Right lobe of liver (tissue), 4 donors: ENCODE results near the gene HIGD2B.

Source experiments
- POLR2A ChIP-seq: fragments of 450-650 bp; IDR thresholded peaks from one replicate; pipeline ENCODE4 v1.6.1; 2017; ENCODE audit warnings: antibody characterized with exemption, mild to moderate bottlenecking
- TF ChIP-seq, protein P1 (sequence below), 4 donors: fragments of 200-600 bp in 3 of 4; fragments of 450-650 bp in 1 of 4; IDR thresholded peaks; one replicate each; pipeline versions ENCODE4 v1.5.1 to v1.8.0; 2016 to 2022; ENCODE audit warnings: antibody characterized with exemption in 4 of 4, mild to moderate bottlenecking in 2 of 4
- donor health status: DM: no; HTN: no; CAD: no.
- donor health status: DM: no; HTN: no; CAD: no.
- donor health status: DM: no; HTN: yes; CAD: no.

DNA sequence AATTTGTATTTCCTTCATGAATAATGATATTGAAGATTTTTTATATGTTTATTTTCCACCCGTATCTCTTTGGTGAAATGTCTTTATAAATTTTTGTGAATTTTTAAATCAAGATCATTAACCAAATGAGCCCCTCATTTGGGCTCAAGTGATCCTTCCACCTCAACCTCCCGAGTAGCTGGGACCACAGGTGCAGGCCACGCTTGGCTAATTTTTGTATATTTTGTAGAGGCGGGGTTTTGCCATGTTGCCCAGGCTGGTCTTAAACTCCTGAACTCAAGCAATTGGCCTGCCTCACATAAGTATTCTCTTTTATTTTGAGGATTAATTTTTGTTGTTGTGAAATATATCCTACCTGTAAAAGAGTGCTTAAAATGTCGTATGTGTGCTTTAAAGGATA lies 5.0 kb upstream of the HIGD2B start:
- no peak for TF ChIP-seq POLR2A
- TF ChIP-seq, protein P1, sequence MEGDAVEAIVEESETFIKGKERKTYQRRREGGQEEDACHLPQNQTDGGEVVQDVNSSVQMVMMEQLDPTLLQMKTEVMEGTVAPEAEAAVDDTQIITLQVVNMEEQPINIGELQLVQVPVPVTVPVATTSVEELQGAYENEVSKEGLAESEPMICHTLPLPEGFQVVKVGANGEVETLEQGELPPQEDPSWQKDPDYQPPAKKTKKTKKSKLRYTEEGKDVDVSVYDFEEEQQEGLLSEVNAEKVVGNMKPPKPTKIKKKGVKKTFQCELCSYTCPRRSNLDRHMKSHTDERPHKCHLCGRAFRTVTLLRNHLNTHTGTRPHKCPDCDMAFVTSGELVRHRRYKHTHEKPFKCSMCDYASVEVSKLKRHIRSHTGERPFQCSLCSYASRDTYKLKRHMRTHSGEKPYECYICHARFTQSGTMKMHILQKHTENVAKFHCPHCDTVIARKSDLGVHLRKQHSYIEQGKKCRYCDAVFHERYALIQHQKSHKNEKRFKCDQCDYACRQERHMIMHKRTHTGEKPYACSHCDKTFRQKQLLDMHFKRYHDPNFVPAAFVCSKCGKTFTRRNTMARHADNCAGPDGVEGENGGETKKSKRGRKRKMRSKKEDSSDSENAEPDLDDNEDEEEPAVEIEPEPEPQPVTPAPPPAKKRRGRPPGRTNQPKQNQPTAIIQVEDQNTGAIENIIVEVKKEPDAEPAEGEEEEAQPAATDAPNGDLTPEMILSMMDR (IDR thresholded peaks at IDR 0.05): no peak
